Spleen (tissue), 7 donors: ENCODE data around the gene ARHGAP22.

Source experiments
- POLR2A ChIP-seq, 3 donors: fragments of 450-650 bp; IDR thresholded peaks; one replicate each; pipeline ENCODE4 v1.5.1; 2017; ENCODE audit warnings: antibody characterized with exemption in 3 of 3, mild to moderate bottlenecking in 1 of 3
- POLR2AphosphoS5 ChIP-seq, 3 donors: sonication (generic); formaldehyde crosslinking; IDR thresholded peaks; one replicate each; pipeline ENCODE4 v1.5.1; 2017; ENCODE audit warnings: antibody characterized with exemption in 3 of 3
- TF ChIP-seq, protein P1 (sequence below), 11 experiments: fragments of 200-600 bp in 7 of 11; fragments of 450-650 bp in 4 of 11; sonication (generic) in 4 of 11; IDR thresholded peaks in 8 of 11; conservative IDR thresholded peaks in 3 of 11; 1 replicate in 7 of 11; 2 replicates in 4 of 11; pipeline versions ENCODE4 v1.4.0 to v1.8.0; 2016 to 2021; ENCODE audit warnings: antibody characterized with exemption in 11 of 11, inconsistent platforms in 4 of 11, mild to moderate bottlenecking in 1 of 11
- donor health status: DM: no; HTN: no; CAD: no; lungs with moderate emphysema.
- donor health status: DM: no; HTN: no; CAD: no.
- donor health status: DM: no; HTN: no; CAD: no.

- TF ChIP-seq, protein P1, sequence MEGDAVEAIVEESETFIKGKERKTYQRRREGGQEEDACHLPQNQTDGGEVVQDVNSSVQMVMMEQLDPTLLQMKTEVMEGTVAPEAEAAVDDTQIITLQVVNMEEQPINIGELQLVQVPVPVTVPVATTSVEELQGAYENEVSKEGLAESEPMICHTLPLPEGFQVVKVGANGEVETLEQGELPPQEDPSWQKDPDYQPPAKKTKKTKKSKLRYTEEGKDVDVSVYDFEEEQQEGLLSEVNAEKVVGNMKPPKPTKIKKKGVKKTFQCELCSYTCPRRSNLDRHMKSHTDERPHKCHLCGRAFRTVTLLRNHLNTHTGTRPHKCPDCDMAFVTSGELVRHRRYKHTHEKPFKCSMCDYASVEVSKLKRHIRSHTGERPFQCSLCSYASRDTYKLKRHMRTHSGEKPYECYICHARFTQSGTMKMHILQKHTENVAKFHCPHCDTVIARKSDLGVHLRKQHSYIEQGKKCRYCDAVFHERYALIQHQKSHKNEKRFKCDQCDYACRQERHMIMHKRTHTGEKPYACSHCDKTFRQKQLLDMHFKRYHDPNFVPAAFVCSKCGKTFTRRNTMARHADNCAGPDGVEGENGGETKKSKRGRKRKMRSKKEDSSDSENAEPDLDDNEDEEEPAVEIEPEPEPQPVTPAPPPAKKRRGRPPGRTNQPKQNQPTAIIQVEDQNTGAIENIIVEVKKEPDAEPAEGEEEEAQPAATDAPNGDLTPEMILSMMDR (IDR thresholded peaks at IDR 0.05 in 8 of 11, conservative IDR thresholded peaks at IDR 0.05 in 3 of 11): no peak
- TF ChIP-seq POLR2A (IDR thresholded peaks at IDR 0.05): no peak
- no peak for TF ChIP-seq POLR2AphosphoS5 (IDR thresholded peaks at IDR 0.05)
Observed at GRCh38 chr10:48567346-48567745, 37.5 kb downstream of the ARHGAP22 start.
